Loucy (cell line): ENCODE data around the gene CYP2J2.

ENCODE experiments used
- EZH2phosphoT487 ChIP-seq: fragments of 200-600 bp; IDR thresholded peaks from 2 replicates; pipeline ENCODE4 v1.6.1; 2018; ENCODE audit warnings: antibody characterized with exemption, mild to moderate bottlenecking, moderate library complexity, borderline replicate concordance
- TF ChIP-seq, protein P1 (sequence below): fragments of 200-600 bp; sonication (generic); conservative IDR thresholded peaks from 2 replicates; pipeline ENCODE4 v1.5.1; 2014; ENCODE audit warnings: mild to moderate bottlenecking, antibody characterized with exemption, low read length

DNA sequence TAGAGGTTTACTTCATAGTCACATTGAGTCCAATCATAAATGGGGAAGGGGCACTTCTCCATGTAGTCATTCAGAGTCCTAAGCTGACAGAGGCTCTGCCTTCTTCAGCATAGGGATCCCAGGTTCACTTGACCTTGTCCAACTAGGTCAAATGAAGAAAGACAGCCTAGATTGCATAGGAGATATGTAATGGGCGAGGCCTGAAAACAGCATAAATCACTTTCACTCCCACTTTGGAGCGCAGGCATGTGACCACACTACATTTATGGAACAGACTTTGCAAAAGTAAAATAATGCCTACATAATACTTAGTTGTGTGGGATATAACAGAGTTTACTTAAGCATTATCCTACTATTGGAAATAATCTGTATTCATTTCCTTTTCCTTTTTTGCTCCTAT is 60.1 kb downstream of the CYP2J2 start:
- TF ChIP-seq, protein P1, sequence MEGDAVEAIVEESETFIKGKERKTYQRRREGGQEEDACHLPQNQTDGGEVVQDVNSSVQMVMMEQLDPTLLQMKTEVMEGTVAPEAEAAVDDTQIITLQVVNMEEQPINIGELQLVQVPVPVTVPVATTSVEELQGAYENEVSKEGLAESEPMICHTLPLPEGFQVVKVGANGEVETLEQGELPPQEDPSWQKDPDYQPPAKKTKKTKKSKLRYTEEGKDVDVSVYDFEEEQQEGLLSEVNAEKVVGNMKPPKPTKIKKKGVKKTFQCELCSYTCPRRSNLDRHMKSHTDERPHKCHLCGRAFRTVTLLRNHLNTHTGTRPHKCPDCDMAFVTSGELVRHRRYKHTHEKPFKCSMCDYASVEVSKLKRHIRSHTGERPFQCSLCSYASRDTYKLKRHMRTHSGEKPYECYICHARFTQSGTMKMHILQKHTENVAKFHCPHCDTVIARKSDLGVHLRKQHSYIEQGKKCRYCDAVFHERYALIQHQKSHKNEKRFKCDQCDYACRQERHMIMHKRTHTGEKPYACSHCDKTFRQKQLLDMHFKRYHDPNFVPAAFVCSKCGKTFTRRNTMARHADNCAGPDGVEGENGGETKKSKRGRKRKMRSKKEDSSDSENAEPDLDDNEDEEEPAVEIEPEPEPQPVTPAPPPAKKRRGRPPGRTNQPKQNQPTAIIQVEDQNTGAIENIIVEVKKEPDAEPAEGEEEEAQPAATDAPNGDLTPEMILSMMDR = no peak
- no peak for TF ChIP-seq EZH2phosphoT487
